ENCODE results near the gene ADAP1.

- TF ChIP-seq CTCF (conservative IDR thresholded peaks at IDR 0.05; ENCODE audit: low read length): no peak
- TF ChIP-seq EZH2phosphoT487 (IDR thresholded peaks at IDR 0.05; ENCODE audit: borderline replicate concordance, low read depth, low read length): no peak
These were observed 80.3 kb downstream of the ADAP1 start for GRCh38 chr7:874031-874749.

All from OCI-LY7 (cell line).